Ovary (tissue), 3 donors: ENCODE data around the gene SMIM1.

ENCODE experiments used
- CTCF ChIP-seq, 3 donors: fragments of 450-650 bp in 2 of 3; fragments of 200-600 bp in 1 of 3; IDR thresholded peaks; one replicate each; pipeline versions ENCODE4 v1.5.1 to v1.8.0; 2016 to 2022; ENCODE audit warnings: antibody characterized with exemption in 3 of 3, mild to moderate bottlenecking in 1 of 3
- EP300 ChIP-seq: sonication (generic); formaldehyde crosslinking; IDR thresholded peaks from one replicate; pipeline ENCODE4 v1.6.1; 2017; ENCODE audit warnings: antibody characterized with exemption
- donor health status: DM: no; HTN: no; CAD: no.

DNA sequence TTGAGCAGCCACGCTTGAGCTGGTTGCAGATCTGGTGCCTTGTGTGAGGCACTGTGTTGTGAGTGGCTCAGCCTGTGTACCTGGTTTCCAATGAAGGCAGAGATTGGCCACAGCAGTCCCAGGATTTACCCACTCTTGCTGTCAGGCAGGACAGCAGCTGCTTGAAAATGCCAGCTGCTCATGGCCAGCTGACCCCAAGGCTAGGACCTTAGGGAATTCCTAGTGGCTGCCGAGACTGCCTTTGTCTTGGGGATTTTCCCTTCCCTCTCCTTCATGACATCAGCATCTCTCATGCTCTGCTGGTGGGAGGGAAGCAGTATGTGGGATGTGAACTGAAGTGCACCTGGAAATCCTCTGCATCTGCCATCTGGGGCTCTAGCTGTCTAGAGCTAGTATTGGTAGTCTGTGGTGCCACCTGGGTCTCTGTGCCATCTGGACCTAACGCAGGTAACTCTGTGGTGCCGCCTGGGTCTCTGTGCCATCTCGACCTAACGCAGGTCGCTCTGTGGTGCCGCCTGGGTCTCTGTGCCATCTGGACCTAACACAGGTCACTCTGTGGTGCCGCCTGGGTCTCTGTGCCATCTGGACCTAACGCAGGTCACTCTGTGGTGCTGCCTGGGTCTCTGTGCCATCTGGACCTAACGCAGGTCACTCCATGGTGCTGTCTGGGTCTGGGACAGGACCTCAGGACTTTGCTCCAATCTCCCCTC lies 27.6 kb downstream of the SMIM1 start:
- no peak for TF ChIP-seq EP300
- no peak for TF ChIP-seq CTCF (IDR thresholded peaks at IDR 0.05)
